GM19395 (cell line): ENCODE measurements around the gene SLC16A12.
"Not testable (repeated sequence)": the region's sequence is repeated elsewhere in the genome, so short reads cannot be mapped to it uniquely, and the experiment has no call there.

Source experiments
- ATAC-seq: cut with Tn5 transposase; IDR thresholded peaks from one replicate; pipeline ENCODE4 v1.9.1; 2021; ENCODE audit warnings: mild to moderate bottlenecking, moderate library complexity; ENCODE audit not compliant: unreplicated experiment

Gene SLC16A12

GRCh38 chr10:89474452-89474851 is 60.9 kb downstream of the SLC16A12 start:
- no peak for ATAC-seq

GRCh38 chr10:89471110-89471809 is 64.1 kb downstream of the SLC16A12 start:
- ATAC-seq: no peak

GRCh38 chr10:89470628-89471027 is 64.8 kb downstream of the SLC16A12 start:
- no peak for ATAC-seq

- ATAC-seq: no peak
These were observed 65.9 kb downstream of the SLC16A12 start for GRCh38 chr10:89469517-89469916.

GRCh38 chr10:89468191-89468965 is 67.0 kb downstream of the SLC16A12 start:
- ATAC-seq: no peak

GRCh38 chr10:89466599-89467035 is 68.8 kb downstream of the SLC16A12 start:
- no peak for ATAC-seq

GRCh38 chr10:89465196-89465595 is 70.2 kb downstream of the SLC16A12 start:
- no peak for ATAC-seq

GRCh38 chr10:89463846-89464537 is 71.4 kb downstream of the SLC16A12 start:
- ATAC-seq: no peak

GRCh38 chr10:89458784-89459183 is 76.6 kb downstream of the SLC16A12 start:
- no peak for ATAC-seq

- ATAC-seq: no peak
These were observed 77.1 kb downstream of the SLC16A12 start for GRCh38 chr10:89458291-89458690.

GRCh38 chr10:89454561-89455347 is 80.6 kb downstream of the SLC16A12 start:
- no peak for ATAC-seq

GRCh38 chr10:89452193-89452592 is 83.2 kb downstream of the SLC16A12 start:
- ATAC-seq: no peak

GRCh38 chr10:89450901-89451300 is 84.5 kb downstream of the SLC16A12 start:
- no peak for ATAC-seq

- ATAC-seq: not testable (repeated sequence)
These were observed 90.6 kb downstream of the SLC16A12 start for GRCh38 chr10:89444819-89445218.

- ATAC-seq: no peak
These were observed 93.1 kb downstream of the SLC16A12 start for GRCh38 chr10:89442289-89442688.

- no peak for ATAC-seq
These were observed 95.0 kb downstream of the SLC16A12 start for GRCh38 chr10:89440226-89441009.

GRCh38 chr10:89438525-89438924 is 96.9 kb downstream of the SLC16A12 start:
- ATAC-seq: no peak

- ATAC-seq: no peak
These were observed 103.4 kb downstream of the SLC16A12 start for GRCh38 chr10:89431977-89432376.

- no peak for ATAC-seq
These were observed 106.5 kb downstream of the SLC16A12 start for GRCh38 chr10:89428877-89429276.

GRCh38 chr10:89427629-89428028 is 107.8 kb downstream of the SLC16A12 start:
- ATAC-seq: no peak
